CD4-positive, alpha-beta memory T cell (primary cell): ENCODE data around the gene PON2. TPM values are rescaled to one million over a fixed set of nuclear protein-coding genes. Genes with fewer than 3 reads are reported as not detected.
A peak's percentile ranks its signal among the peaks of the same experiment; 100 is the strongest.

ENCODE experiments used
- CTCF ChIA-PET: fragments of 350-600 bp; sonication (Branson Sonifier 250); formaldehyde crosslinking; loops from one replicate; lab custom pipeline; 2021; ENCODE audit warnings: inconsistent platforms; ENCODE audit not compliant: partially characterized antibody; lab: Charles Lee
- POLR2A ChIA-PET: fragments of 350-600 bp; sonication (Branson Sonifier 250); formaldehyde crosslinking; loops from one replicate; lab custom pipeline; 2021; ENCODE audit not compliant: partially characterized antibody; lab: Charles Lee
- DNase-seq, 5 donors: peaks; one replicate each; pipeline versions ENCODE4 v3.0.0 to v3.0.0-alpha.2; 2020 to 2022; ENCODE audit warnings: mixed read lengths in 1 of 5
- H3K27ac ChIP-seq: one replicate; pipeline ENCODE4 v1.7.0; 2013; ENCODE audit warnings: low read depth, low read length
- H3K27me3 ChIP-seq: 2 replicates; pipeline ENCODE4 v1.7.0; 2013; ENCODE audit warnings: mild to moderate bottlenecking, low read length, moderate library complexity; ENCODE audit not compliant: insufficient read depth
- H3K36me3 ChIP-seq: 2 replicates; pipeline ENCODE4 v1.7.0; 2013; ENCODE audit warnings: mild to moderate bottlenecking, low read length, moderate library complexity; ENCODE audit not compliant: insufficient read depth
- H3K4me1 ChIP-seq: 2 replicates; pipeline ENCODE4 v1.7.0; 2013; ENCODE audit warnings: mild to moderate bottlenecking, low read length, moderate library complexity; ENCODE audit not compliant: insufficient read depth
- H3K4me3 ChIP-seq, 2 donors: one replicate each; pipeline ENCODE4 v1.7.0; 2013; ENCODE audit warnings: low read length in 2 of 2, mild to moderate bottlenecking in 1 of 2
- H3K9me3 ChIP-seq, 2 donors: one replicate each; pipeline ENCODE4 v1.7.0; 2013; ENCODE audit warnings: low read length in 2 of 2, control low read depth in 1 of 2; ENCODE audit not compliant: control insufficient read depth in 1 of 2
- H3K27ac Mint-ChIP-seq, 7 donors: one replicate each; pipeline ENCODE4 v1.8.0; 2020 to 2021; ENCODE audit warnings: mixed read lengths in 7 of 7, mild to moderate bottlenecking in 6 of 7, inconsistent platforms in 3 of 7, moderate library complexity in 3 of 7
- H3K27me3 Mint-ChIP-seq, 2 donors: one replicate each; pipeline ENCODE4 v1.8.0; 2020 to 2021; ENCODE audit warnings: mixed read lengths in 2 of 2
- H3K36me3 Mint-ChIP-seq, 2 donors: one replicate each; pipeline ENCODE4 v1.8.0; 2020 to 2021; ENCODE audit warnings: mixed read lengths in 2 of 2, inconsistent platforms in 1 of 2, mild to moderate bottlenecking in 1 of 2
- H3K4me1 Mint-ChIP-seq, 4 donors: one replicate each; pipeline ENCODE4 v1.8.0; 2020 to 2021; ENCODE audit warnings: mixed read lengths in 4 of 4, mild to moderate bottlenecking in 1 of 4
- H3K4me3 Mint-ChIP-seq, 8 donors: one replicate each; pipeline ENCODE4 v1.8.0; 2020 to 2021; ENCODE audit warnings: mixed read lengths in 8 of 8, mild to moderate bottlenecking in 7 of 8, moderate library complexity in 6 of 8, inconsistent platforms in 3 of 8
- H3K9me3 Mint-ChIP-seq, 8 donors: one replicate each; pipeline ENCODE4 v1.8.0; 2020 to 2021; ENCODE audit warnings: mixed read lengths in 8 of 8, mild to moderate bottlenecking in 5 of 8, inconsistent platforms in 3 of 8, moderate library complexity in 1 of 8
- intact Hi-C: fragments of 100-400 bp; cut with micrococcal nuclease; formaldehyde crosslinking; loops from one replicate; pipeline ENCODE4 v1.15.1; 2023
- polyA plus RNA-seq, 2 donors: library from polyadenylated mRNA; unstranded; fragments of 300-500 nt; fragmentation: Illumina TruSeq; gene quantifications; one replicate each; pipeline ENCODE4 v1.2.3, GENCODE V29; 2021
- total RNA-seq, 2 experiments: library from RNA; stranded (reverse); gene quantifications; one replicate each; pipeline ENCODE4 v1.2.3, GENCODE V29; 2021

PON2 gene
- total and polyA plus RNA-seq, 4 experiments from 2014 or later: 3.0 to 8.0 (median 5.0) TPM

GRCh38 chr7:95440394-95441038, 5.7 kb upstream of the PON2 start:
- peaks cover 0 to 2% (median under 1%) of the 10 kb centered on the region in 4 donors for H3K4me1 Mint-ChIP-seq
- intact Hi-C loops: no loop called here
- no peaks in the 10 kb centered on the region for H3K9me3 Mint-ChIP-seq
- Histone ChIP-seq H3K9me3 (no peaks in the 10 kb centered on the region), H3K4me3 (no peak overlapping the region), H3K27ac (no peak overlapping the region), H3K27me3 (no peaks in the 10 kb centered on the region), H3K36me3 (no peaks in the 10 kb centered on the region), H3K4me1 (no peaks in the 10 kb centered on the region)
- no peak for DNase-seq
- POLR2A ChIA-PET: no interaction called here
- H3K27me3 Mint-ChIP-seq: peaks cover 0 to 2% of the 10 kb centered on the region in 2 donors
- CTCF ChIA-PET: no interaction called here
- H3K27ac Mint-ChIP-seq: no peak overlapping the region
- no peaks in the 10 kb centered on the region for H3K36me3 Mint-ChIP-seq
- no peak overlapping the region for H3K4me3 Mint-ChIP-seq

GRCh38 chr7:95436407-95436806, 1.6 kb upstream of the PON2 start:
- ChIA-PET CTCF (interaction anchor here (1.3 kb wide), 1 partner anchor 41 kb away, joined by 3 read pairs; no protein-coding TSS in a partner anchor), POLR2A (no interaction called here)
- Histone ChIP-seq H3K4me1 (peaks cover 7% of the 10 kb centered on the region), H3K27ac (no peak overlapping the region), H3K36me3 (no peaks in the 10 kb centered on the region), H3K27me3 (no peaks in the 10 kb centered on the region), H3K4me3 (no peak overlapping the region), H3K9me3 (no peaks in the 10 kb centered on the region)
- no peaks in the 10 kb centered on the region for H3K9me3 Mint-ChIP-seq
- no peak overlapping the region for H3K27ac Mint-ChIP-seq
- intact Hi-C loops: no loop called here
- H3K27me3 Mint-ChIP-seq: peaks cover 0 to 5% of the 10 kb centered on the region in 2 donors
- peaks cover 10 to 13% (median 11%) of the 10 kb centered on the region in 4 donors for H3K4me1 Mint-ChIP-seq
- no peaks in the 10 kb centered on the region for H3K36me3 Mint-ChIP-seq
- DNase-seq: no peak
- no peak overlapping the region for H3K4me3 Mint-ChIP-seq

- Mint-ChIP-seq H3K9me3 (no peaks in the 10 kb centered on the region), H3K36me3 (no peaks in the 10 kb centered on the region), H3K4me1 (peaks cover 10 to 13% (median 11%) of the 10 kb centered on the region in 4 donors), H3K4me3 (peak overlapping the region; percentile 84 to 97 (median 88)), H3K27me3 (peaks cover 0 to 5% of the 10 kb centered on the region in 2 donors), H3K27ac (peak overlapping the region in 6 of 7 donors; percentile 1 to 89 (median 86))
- Histone ChIP-seq H3K4me3 (peak overlapping the region; percentile 59 to 62), H3K4me1 (peaks cover 7% of the 10 kb centered on the region), H3K27me3 (no peaks in the 10 kb centered on the region), H3K27ac (no peak overlapping the region), H3K9me3 (no peaks in the 10 kb centered on the region), H3K36me3 (no peaks in the 10 kb centered on the region)
- POLR2A ChIA-PET: no interaction called here
- DNase-seq: no peak
- CTCF ChIA-PET: interaction anchor here (0.7 to 1.4 kb wide), 2 partner anchors 39 to 63 kb away, joined by 3 read pairs; partner anchors contain the start of gene PON3
- intact Hi-C loops: no loop called here
Observed at GRCh38 chr7:95435422-95435780, 573 bp upstream of the PON2 start.

GRCh38 chr7:95433952-95434556, 774 bp downstream of the PON2 start:
- no peaks in the 10 kb centered on the region for H3K36me3 Mint-ChIP-seq
- H3K36me3 ChIP-seq: no peaks in the 10 kb centered on the region
- POLR2A ChIA-PET: no interaction called here

GRCh38 chr7:95433129-95433528, 1.7 kb downstream of the PON2 start:
- ChIA-PET CTCF (no interaction called here), POLR2A (no interaction called here)
- Mint-ChIP-seq H3K9me3 (no peaks in the 10 kb centered on the region), H3K4me1 (peaks cover 10 to 13% (median 11%) of the 10 kb centered on the region in 4 donors), H3K4me3 (peak overlapping the region in 1 of 8 donors; percentile 7), H3K27ac (no peak overlapping the region), H3K27me3 (peaks cover 0 to 5% of the 10 kb centered on the region in 2 donors), H3K36me3 (no peaks in the 10 kb centered on the region)
- Histone ChIP-seq H3K27me3 (no peaks in the 10 kb centered on the region), H3K4me1 (peaks cover 7% of the 10 kb centered on the region), H3K9me3 (no peaks in the 10 kb centered on the region), H3K36me3 (no peaks in the 10 kb centered on the region), H3K27ac (no peak overlapping the region), H3K4me3 (no peak overlapping the region)
- intact Hi-C loops: no loop called here
- no peak for DNase-seq

More at GRCh38 chr7:95433952-95434556, 774 bp downstream of the PON2 start:
- Mint-ChIP-seq H3K27ac (peak overlapping the region in 5 of 7 donors; percentile 36 to 70 (median 64)), H3K4me3 (peak overlapping the region; percentile 16 to 84 (median 79)), H3K27me3 (peaks cover 0 to 5% of the 10 kb centered on the region in 2 donors), H3K4me1 (peaks cover 10 to 13% (median 11%) of the 10 kb centered on the region in 4 donors), H3K9me3 (no peaks in the 10 kb centered on the region)
- H3K9me3 ChIP-seq: no peaks in the 10 kb centered on the region
- CTCF ChIA-PET: interaction anchor here (1.4 kb wide), 1 partner anchor 38 kb away, joined by 3 read pairs; the partner anchor contains the start of gene PON3
- H3K4me3 ChIP-seq: peak overlapping the region; percentile 59 to 62
- DNase-seq: no peak
- peaks cover 7% of the 10 kb centered on the region for H3K4me1 ChIP-seq
- intact Hi-C loops: no loop called here
- H3K27me3 ChIP-seq: no peaks in the 10 kb centered on the region
- no peak overlapping the region for H3K27ac ChIP-seq

- Histone ChIP-seq H3K4me1 (peaks cover 7% of the 10 kb centered on the region), H3K27ac (no peak overlapping the region), H3K27me3 (no peaks in the 10 kb centered on the region), H3K9me3 (no peaks in the 10 kb centered on the region), H3K36me3 (no peaks in the 10 kb centered on the region), H3K4me3 (no peak overlapping the region)
- no peak for DNase-seq
- ChIA-PET CTCF (no interaction called here), POLR2A (no interaction called here)
- no peak overlapping the region for H3K4me3 Mint-ChIP-seq
- H3K4me1 Mint-ChIP-seq: peaks cover 10 to 13% (median 11%) of the 10 kb centered on the region in 4 donors
- intact Hi-C loops: no loop called here
- H3K27ac Mint-ChIP-seq: no peak overlapping the region
- H3K27me3 Mint-ChIP-seq: peaks cover 0 to 5% of the 10 kb centered on the region in 2 donors
- no peaks in the 10 kb centered on the region for H3K36me3 Mint-ChIP-seq
- H3K9me3 Mint-ChIP-seq: no peaks in the 10 kb centered on the region
Observed at GRCh38 chr7:95432606-95433005, 2.2 kb downstream of the PON2 start.

- H3K27me3 Mint-ChIP-seq: peaks cover 0 to 5% of the 10 kb centered on the region in 2 donors
- H3K4me3 Mint-ChIP-seq: no peak overlapping the region
- ChIA-PET CTCF (interaction anchor here (0.6 kb wide), 1 partner anchor 46 kb away, joined by 3 read pairs; no protein-coding TSS in a partner anchor), POLR2A (no interaction called here)
- H3K36me3 Mint-ChIP-seq: no peaks in the 10 kb centered on the region
- peaks cover 10 to 13% (median 11%) of the 10 kb centered on the region in 4 donors for H3K4me1 Mint-ChIP-seq
- H3K9me3 Mint-ChIP-seq: no peaks in the 10 kb centered on the region
- H3K27me3 ChIP-seq: no peaks in the 10 kb centered on the region
- H3K4me1 ChIP-seq: peaks cover 7% of the 10 kb centered on the region
- no peak overlapping the region for H3K27ac Mint-ChIP-seq
- no peaks in the 10 kb centered on the region for H3K36me3 ChIP-seq
- intact Hi-C loops: no loop called here
- no peak for DNase-seq
- H3K27ac ChIP-seq: no peak overlapping the region
- no peaks in the 10 kb centered on the region for H3K9me3 ChIP-seq
- H3K4me3 ChIP-seq: no peak overlapping the region
Observed at GRCh38 chr7:95430864-95431263, 4.0 kb downstream of the PON2 start.
